VCaP (cell line): ENCODE results near the gene NRCAM.
A peak's percentile ranks its signal among the peaks of the same experiment; 100 is the strongest.

Experiments used
- H3K27ac ChIP-seq: fragments of 450-650 bp; 2 replicates; pipeline ENCODE4 v1.5.1; 2017
- TF ChIP-seq, protein P1 (sequence below): fragments of 450-650 bp; conservative IDR thresholded peaks from 2 replicates; pipeline ENCODE4 v1.5.1; 2017; ENCODE audit warnings: mild to moderate bottlenecking, moderate library complexity

The NRCAM gene

DNA sequence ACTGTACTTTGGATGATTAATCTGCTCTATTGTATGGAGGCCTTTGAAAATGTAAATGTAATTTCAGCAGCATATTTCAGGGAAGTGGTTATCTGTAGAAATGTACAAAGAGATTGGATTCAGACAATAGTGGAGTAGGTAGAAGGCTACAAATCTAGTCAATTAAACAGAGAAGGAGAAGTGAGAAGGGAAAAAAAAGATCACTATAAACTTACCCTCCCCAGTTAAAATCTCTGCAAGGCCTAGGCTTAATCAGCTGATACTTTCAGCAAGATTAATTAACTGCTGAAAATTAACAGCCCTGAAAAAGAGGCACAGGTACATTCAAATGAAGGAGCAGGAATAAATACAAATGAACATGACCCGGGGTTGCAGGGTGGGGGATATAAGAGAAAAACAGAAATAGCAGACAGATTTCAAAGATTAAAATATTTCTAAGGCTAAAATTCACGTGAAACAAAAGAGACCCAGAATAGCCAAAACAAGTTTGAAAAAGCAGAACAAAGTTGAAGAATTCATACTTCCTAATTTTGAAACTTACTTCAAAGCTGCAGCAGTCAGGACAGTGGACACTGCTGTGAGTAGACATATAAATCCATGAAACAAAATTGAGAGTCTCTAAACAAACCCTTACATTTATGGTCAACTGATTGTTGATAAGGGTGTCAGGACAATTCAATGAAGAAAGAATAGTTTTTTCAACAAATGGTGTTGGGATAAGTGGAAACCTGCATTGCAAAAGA, 96.0 kb downstream of the NRCAM start:
- H3K27ac ChIP-seq, result no peak overlapping the region
- TF ChIP-seq, protein P1, sequence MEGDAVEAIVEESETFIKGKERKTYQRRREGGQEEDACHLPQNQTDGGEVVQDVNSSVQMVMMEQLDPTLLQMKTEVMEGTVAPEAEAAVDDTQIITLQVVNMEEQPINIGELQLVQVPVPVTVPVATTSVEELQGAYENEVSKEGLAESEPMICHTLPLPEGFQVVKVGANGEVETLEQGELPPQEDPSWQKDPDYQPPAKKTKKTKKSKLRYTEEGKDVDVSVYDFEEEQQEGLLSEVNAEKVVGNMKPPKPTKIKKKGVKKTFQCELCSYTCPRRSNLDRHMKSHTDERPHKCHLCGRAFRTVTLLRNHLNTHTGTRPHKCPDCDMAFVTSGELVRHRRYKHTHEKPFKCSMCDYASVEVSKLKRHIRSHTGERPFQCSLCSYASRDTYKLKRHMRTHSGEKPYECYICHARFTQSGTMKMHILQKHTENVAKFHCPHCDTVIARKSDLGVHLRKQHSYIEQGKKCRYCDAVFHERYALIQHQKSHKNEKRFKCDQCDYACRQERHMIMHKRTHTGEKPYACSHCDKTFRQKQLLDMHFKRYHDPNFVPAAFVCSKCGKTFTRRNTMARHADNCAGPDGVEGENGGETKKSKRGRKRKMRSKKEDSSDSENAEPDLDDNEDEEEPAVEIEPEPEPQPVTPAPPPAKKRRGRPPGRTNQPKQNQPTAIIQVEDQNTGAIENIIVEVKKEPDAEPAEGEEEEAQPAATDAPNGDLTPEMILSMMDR, result no peak

DNA sequence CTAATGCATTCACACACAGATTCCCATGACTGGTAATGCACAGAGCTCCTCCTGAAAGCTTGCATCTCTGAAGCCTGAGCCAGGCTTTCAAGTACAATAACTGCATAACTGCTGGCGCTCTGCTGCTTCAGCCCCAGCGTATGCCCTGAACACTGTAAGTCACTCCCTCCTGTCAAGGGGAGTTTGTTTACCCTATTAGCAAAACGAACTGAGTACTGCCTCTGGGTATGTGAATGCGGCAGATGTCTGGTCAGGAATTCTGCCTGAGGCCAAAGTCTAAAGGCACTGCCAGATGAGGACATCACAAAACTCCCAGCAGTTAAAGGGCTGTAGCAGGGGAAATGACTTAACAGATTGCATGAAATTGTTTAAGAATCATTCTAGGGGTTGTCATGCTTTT, 97.7 kb downstream of the NRCAM start:
- TF ChIP-seq, protein P1, result no peak
- H3K27ac ChIP-seq, result no peak overlapping the region

DNA sequence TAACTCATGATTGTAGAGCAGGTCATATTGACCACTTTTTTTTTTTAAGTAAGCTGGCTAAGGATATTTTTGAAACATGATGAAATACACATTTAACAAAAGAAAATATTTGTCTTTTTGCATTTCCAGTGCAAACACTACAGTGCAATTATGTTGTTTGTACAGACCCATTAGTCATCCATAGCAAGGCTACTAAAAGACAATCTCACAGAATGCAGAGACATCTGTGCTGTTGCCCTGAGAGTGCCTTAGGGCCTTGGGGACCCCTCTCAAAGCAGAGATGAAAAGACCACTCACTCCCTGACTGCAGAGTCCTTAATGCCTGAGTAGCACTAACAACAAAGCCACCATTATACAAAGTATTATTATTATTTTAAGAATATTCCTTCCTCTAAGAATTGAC, 104.5 kb downstream of the NRCAM start:
- H3K27ac ChIP-seq, result no peak overlapping the region
- TF ChIP-seq, protein P1, result no peak

DNA sequence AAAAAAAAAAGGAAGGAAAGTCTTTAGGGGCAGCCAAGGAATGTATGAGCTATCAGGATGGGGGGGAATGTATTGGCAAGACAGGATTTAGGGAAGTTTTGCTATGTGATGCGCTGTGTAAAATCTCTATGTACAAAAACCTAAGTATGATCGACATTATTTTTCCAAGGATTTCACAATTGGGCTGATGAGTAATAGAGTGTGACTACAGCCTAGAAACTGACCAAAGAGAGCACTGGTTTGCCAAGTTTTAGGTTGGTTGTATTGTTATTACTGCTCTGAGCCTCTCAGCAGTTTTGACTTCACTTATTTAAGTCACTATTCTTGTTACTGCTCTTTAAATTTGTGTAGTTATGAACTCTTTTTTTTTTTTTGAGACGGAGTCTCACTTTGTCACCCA, 107.3 kb downstream of the NRCAM start:
- TF ChIP-seq, protein P1, result no peak

DNA sequence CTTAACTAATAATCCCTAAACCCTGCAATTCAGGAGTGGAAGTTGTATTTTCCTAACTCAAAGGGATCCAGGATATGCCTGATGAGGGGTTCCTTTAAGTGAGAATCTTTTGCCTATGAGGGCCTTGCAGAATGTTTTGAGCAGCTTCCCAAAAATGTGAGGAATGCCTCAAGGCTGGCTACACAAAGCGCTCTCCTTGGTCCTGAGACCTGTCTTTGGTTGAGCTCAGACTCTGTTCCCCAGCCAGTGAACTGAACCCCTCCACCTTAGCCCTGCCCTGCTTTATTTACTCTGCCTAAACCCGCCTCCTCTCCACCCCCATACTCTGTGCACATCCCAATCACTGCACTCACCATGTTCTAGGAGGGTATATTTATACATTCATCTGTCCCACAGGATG, 108.6 kb downstream of the NRCAM start:
- TF ChIP-seq, protein P1, result no peak
- H3K27ac ChIP-seq, result no peak overlapping the region

More for the DNA sequence above, 107.3 kb downstream of the NRCAM start:
- no peak overlapping the region for H3K27ac ChIP-seq

DNA sequence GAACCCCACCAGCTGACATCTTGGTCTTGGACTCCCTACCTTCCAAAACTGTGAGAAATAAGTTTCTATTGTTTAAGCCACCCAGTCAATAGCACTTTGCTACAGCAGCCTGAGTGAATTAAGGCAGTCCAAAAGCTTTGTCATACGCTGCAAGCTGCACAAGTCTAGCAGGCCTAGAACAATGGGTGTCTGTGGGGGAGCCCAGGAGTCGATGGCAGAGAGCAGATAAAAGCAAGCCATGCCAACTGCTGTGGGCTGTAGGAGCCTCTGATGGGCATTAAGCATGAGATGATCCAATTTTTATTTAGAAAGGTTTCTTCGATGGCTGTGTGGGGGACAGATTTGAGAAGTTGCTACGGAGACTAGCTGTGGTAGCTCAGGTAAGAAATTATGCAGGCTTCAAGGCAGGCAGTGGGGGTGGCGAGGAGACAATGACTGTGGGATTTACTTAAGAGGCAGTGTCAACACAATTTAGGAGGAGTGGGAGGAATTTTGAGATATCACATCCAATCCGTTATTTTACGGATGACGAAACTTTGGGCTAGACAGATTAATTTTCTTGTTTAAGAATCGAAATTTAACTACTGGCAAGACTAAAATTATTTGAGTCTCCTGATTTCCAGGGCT, 110.4 kb downstream of the NRCAM start:
- TF ChIP-seq, protein P1, result no peak
- H3K27ac ChIP-seq, result no peak overlapping the region

DNA sequence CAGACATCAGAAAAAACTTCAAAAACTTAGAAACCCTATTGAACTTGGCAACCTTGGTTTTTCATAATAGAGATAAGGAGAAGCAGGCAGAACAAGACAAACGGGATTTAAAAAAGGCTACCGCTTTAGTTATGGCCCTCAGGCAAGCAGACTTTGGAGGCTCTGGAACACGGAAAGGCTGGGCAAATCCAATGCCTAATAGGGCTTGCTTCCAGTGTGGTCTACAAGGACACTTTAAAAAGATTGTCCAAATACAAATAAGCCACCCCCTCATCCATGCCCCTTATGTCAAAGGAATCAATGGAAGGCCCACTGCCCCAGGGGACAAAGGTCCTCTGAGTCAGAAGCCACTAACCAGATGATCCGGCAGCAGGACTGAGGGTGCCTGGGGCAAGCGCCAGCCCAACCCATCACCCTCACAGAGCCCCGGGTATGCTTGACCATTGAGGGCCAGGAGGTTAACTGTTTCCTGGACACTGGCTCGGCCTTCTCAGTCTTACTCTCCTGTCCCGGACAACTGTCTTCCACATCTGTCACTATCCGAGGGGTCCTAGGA, 115.3 kb downstream of the NRCAM start:
- H3K27ac ChIP-seq, result peak overlapping the region; percentile 81
- TF ChIP-seq, protein P1, result no peak

DNA sequence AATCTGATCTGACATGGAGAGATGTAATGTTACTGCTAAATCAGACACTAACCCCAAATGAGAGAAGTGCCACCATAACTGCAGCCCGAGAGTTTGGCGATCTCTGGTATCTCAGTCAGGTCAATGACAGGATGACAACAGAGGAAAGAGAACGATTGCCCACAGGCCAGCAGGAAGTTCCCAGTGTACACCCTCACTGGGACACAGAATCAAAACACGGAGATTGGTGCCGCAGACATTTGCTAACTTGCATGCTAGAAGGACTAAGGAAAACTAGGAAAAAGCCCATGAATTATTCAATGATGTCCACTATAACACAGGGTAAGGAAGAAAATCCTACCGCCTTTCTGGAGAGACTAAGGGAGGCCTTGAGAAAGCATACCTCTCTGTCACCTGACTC, 115.8 kb downstream of the NRCAM start:
- peak overlapping the region; percentile 81 for H3K27ac ChIP-seq
